PC-9 (cell line): ENCODE data around the gene SRP68.

Experiments used
- EZH2 ChIP-seq: fragments of 200-600 bp; sonication (generic); IDR thresholded peaks from 2 replicates; pipeline ENCODE4 v1.8.0; 2017; ENCODE audit warnings: antibody characterized with exemption, low read depth
- TF ChIP-seq, protein P1 (sequence below): fragments of 200-600 bp; sonication (generic); conservative IDR thresholded peaks from 2 replicates; pipeline ENCODE4 v1.6.1; 2017; ENCODE audit warnings: mixed run types, antibody characterized with exemption, mild to moderate bottlenecking, moderate library complexity

DNA sequence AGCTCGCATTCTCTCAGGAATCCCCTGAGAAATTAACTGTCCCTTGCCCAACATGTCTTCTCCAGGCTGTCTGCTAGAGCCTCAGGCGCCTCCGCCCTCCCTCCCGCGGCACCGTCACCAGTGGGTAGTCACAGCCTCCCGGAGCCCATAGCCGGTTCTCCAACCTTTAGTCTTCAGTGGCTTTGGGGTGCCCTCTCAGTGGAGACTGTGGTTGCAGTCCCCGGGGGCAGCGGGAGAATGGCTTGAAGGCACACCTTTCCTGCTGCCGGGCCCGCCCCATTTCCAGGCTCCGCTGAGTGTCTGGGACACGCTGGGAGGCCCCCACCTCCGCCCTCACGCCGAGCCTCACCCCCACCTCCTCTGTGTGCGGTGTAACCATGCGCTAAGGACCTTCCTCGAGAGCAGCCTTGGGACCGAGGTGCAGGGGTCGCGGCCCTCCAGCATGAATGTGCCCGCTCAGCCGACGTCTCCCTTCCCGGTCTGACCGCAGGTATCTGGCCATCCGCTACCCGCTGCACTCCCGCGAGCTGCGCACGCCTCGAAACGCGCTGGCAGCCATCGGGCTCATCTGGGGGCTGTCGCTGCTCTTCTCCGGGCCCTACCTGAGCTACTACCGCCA lies 3.9 kb upstream of the SRP68 start:
- TF ChIP-seq, protein P1, sequence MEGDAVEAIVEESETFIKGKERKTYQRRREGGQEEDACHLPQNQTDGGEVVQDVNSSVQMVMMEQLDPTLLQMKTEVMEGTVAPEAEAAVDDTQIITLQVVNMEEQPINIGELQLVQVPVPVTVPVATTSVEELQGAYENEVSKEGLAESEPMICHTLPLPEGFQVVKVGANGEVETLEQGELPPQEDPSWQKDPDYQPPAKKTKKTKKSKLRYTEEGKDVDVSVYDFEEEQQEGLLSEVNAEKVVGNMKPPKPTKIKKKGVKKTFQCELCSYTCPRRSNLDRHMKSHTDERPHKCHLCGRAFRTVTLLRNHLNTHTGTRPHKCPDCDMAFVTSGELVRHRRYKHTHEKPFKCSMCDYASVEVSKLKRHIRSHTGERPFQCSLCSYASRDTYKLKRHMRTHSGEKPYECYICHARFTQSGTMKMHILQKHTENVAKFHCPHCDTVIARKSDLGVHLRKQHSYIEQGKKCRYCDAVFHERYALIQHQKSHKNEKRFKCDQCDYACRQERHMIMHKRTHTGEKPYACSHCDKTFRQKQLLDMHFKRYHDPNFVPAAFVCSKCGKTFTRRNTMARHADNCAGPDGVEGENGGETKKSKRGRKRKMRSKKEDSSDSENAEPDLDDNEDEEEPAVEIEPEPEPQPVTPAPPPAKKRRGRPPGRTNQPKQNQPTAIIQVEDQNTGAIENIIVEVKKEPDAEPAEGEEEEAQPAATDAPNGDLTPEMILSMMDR: no peak
- no peak for TF ChIP-seq EZH2
